ENCODE measurements around the gene CTDP1.

CTDP1 gene

DNA sequence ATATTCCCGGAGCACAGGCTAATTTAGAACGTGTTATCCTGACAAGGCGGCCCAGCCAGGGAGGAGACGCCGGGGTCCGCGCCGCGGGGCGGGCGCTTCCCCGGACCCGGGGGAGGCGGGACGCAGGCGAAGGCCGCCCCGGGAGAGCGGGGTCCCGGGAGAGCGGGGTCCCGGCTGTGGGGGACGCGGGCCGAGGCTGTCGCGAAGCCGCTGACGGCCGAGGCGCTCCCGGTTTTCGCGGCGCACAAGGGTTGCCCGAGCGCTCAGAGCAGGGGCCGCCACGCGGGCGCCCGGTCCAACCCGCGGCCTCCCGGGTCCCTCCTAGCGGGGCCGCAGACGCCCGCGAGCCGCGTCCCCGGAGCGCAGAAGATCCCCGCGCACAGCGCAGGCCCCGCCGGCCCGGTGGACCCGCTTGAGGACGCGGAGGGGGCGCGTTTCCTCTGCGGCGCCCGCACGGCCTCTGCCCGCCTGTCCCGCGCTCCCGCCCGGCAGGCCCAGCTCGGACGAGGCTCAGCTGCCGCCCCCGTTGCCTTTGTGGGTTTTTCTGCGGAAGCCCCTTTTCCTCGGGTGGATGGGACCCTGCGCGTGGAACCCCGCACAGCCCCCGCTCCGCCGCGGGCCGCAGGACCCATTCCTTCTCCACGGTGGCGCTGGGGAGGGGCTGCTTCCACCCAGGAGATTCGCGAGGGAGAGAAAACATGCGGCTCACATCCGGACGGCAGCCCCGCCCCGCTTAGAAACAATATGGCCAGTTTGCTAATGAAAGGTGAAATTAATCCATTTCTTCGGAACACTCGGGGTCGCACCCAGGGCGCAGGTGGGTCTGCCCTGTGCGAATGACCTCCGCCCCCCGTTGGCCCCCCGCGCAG, 108.5 kb downstream of the CTDP1 start:
- Histone ChIP-seq H3K9me2 (replicated peaks; ENCODE audit: insufficient read depth, low read length) (no peaks in the 10 kb centered on the region), H4K20me1 (ENCODE audit: insufficient read depth, low read length) (no peaks in the 10 kb centered on the region), H3K4me1 (ENCODE audit: low read length) (no peaks in the 10 kb centered on the region), H3K36me3 (replicated peaks; ENCODE audit: insufficient read depth, low read length) (no peaks in the 10 kb centered on the region), H3K79me2 (ENCODE audit: low read length) (no peaks in the 10 kb centered on the region), H3K9ac (ENCODE audit: low read length) (no peak overlapping the region), H3K4me3 (ENCODE audit: low read length) (no peak overlapping the region), H3K9me3 (replicated peaks; ENCODE audit: insufficient read depth, low read length) (no peaks in the 10 kb centered on the region), H2AFZ (ENCODE audit: low read length) (no peak overlapping the region), H3K27me3 (replicated peaks; ENCODE audit: insufficient read depth, low read length) (no peaks in the 10 kb centered on the region), H3F3A (ENCODE audit: insufficient read depth, low read length) (no peaks in the 10 kb centered on the region), H3K4me2 (ENCODE audit: low read depth, low read length) (no peak overlapping the region), H3K27ac (ENCODE audit: low read length) (no peak overlapping the region)
- no peak for DNase-seq
- TF ChIP-seq EZH2phosphoT487 (IDR thresholded peaks at IDR 0.05; ENCODE audit: low read length), result no peak
- TF ChIP-seq EZH2 (optimal IDR thresholded peaks at IDR 0.05; ENCODE audit: low read depth, low read length), result no peak
- TF ChIP-seq, protein P1, sequence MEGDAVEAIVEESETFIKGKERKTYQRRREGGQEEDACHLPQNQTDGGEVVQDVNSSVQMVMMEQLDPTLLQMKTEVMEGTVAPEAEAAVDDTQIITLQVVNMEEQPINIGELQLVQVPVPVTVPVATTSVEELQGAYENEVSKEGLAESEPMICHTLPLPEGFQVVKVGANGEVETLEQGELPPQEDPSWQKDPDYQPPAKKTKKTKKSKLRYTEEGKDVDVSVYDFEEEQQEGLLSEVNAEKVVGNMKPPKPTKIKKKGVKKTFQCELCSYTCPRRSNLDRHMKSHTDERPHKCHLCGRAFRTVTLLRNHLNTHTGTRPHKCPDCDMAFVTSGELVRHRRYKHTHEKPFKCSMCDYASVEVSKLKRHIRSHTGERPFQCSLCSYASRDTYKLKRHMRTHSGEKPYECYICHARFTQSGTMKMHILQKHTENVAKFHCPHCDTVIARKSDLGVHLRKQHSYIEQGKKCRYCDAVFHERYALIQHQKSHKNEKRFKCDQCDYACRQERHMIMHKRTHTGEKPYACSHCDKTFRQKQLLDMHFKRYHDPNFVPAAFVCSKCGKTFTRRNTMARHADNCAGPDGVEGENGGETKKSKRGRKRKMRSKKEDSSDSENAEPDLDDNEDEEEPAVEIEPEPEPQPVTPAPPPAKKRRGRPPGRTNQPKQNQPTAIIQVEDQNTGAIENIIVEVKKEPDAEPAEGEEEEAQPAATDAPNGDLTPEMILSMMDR (IDR thresholded peaks at IDR 0.05; ENCODE audit: low read length), result no peak

DNA sequence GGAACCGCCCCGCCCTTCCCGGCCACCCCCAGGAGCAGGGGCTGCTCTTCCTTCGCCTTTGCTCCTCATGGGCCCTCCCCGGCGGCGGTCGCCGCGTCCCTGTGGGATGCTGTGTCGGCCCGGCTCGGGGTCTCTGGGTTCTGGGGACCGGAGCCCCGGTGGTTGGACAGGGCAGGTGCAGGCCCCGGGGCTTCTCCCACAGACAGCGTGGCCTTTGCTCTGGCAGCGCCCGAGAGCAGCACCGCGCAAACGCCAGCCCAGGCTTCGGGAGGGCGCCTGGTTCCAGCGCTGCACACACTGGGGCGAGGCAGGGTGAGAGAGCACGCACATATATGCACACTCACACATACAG, 109.1 kb downstream of the CTDP1 start:
- Histone ChIP-seq H3K9me3 (replicated peaks; ENCODE audit: insufficient read depth, low read length) (no peaks in the 10 kb centered on the region), H3F3A (ENCODE audit: insufficient read depth, low read length) (no peaks in the 10 kb centered on the region), H3K9ac (ENCODE audit: low read length) (no peak overlapping the region), H3K4me1 (ENCODE audit: low read length) (no peaks in the 10 kb centered on the region), H3K27me3 (replicated peaks; ENCODE audit: insufficient read depth, low read length) (no peaks in the 10 kb centered on the region), H3K36me3 (replicated peaks; ENCODE audit: insufficient read depth, low read length) (no peaks in the 10 kb centered on the region), H2AFZ (ENCODE audit: low read length) (no peak overlapping the region), H4K20me1 (ENCODE audit: insufficient read depth, low read length) (no peaks in the 10 kb centered on the region), H3K4me2 (ENCODE audit: low read depth, low read length) (no peak overlapping the region), H3K79me2 (ENCODE audit: low read length) (no peaks in the 10 kb centered on the region), H3K27ac (ENCODE audit: low read length) (no peak overlapping the region), H3K9me2 (replicated peaks; ENCODE audit: insufficient read depth, low read length) (no peaks in the 10 kb centered on the region), H3K4me3 (ENCODE audit: low read length) (no peak overlapping the region)
- DNase-seq, result no peak
- TF ChIP-seq EZH2phosphoT487 (IDR thresholded peaks at IDR 0.05; ENCODE audit: low read length) (no peak), EZH2 (optimal IDR thresholded peaks at IDR 0.05; ENCODE audit: low read depth, low read length) (no peak)
- TF ChIP-seq, protein P1 (IDR thresholded peaks at IDR 0.05; ENCODE audit: low read length), result no peak

DNA sequence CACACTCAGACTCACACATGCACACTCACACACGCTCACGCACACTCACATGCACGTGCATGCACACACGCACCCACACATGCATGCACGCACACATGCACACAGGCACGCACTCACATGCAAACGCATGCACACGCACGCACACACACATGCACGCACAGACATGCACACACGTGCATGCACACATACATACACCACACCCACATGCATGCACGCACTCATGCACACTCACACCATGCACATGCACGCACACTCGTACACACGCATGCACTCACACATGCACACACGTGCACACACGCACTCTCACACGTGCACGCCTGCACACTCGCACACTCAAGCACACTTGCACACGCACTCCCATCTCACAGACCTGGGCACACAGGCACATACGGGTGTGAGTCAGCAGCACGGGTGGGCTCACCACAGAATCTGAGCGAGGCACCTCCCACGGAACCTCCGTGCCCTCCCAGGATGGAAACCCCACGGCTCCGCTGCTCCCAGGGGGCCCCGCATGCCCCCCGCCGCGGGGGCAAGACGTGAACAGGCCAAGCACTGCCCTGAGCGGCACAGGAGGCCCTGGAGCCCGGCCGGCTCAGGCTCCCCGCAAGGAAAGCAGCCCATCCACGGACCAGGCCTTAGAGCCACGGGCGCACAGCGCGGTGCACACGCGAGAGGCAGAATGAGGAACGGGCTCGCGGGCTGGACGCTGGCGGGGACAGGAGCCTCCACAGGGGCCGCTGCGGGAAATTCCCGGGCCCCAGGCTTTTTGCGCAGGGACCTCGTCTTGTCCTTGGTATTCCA, 109.7 kb downstream of the CTDP1 start:
- Histone ChIP-seq H3K27ac (ENCODE audit: low read length) (no peak overlapping the region), H4K20me1 (ENCODE audit: insufficient read depth, low read length) (no peaks in the 10 kb centered on the region), H3K9me3 (replicated peaks; ENCODE audit: insufficient read depth, low read length) (no peaks in the 10 kb centered on the region), H3K79me2 (ENCODE audit: low read length) (no peaks in the 10 kb centered on the region), H3K27me3 (replicated peaks; ENCODE audit: insufficient read depth, low read length) (no peaks in the 10 kb centered on the region), H3F3A (ENCODE audit: insufficient read depth, low read length) (no peaks in the 10 kb centered on the region), H3K4me2 (ENCODE audit: low read depth, low read length) (no peak overlapping the region), H2AFZ (ENCODE audit: low read length) (no peak overlapping the region), H3K4me3 (ENCODE audit: low read length) (no peak overlapping the region), H3K9ac (ENCODE audit: low read length) (no peak overlapping the region), H3K9me2 (replicated peaks; ENCODE audit: insufficient read depth, low read length) (no peaks in the 10 kb centered on the region), H3K36me3 (replicated peaks; ENCODE audit: insufficient read depth, low read length) (no peaks in the 10 kb centered on the region), H3K4me1 (ENCODE audit: low read length) (no peaks in the 10 kb centered on the region)
- DNase-seq, result no peak
- TF ChIP-seq EZH2phosphoT487 (IDR thresholded peaks at IDR 0.05; ENCODE audit: low read length) (no peak), EZH2 (optimal IDR thresholded peaks at IDR 0.05; ENCODE audit: low read depth, low read length) (no peak)
- TF ChIP-seq, protein P1 (IDR thresholded peaks at IDR 0.05; ENCODE audit: low read length), result no peak

All from MM.1S (cell line).